H9 (cell line): ENCODE results near the gene GALNT10. TPM values are rescaled to one million over a fixed set of nuclear protein-coding genes. Genes with fewer than 3 reads are reported as not detected.

ENCODE experiments used
- DNase-seq: peaks from one replicate; pipeline ENCODE4 v3.0.0-alpha.2; 2017
- H2AFZ ChIP-seq: one replicate; pipeline ENCODE4 v1.6.1; 2013; ENCODE audit warnings: mild to moderate bottlenecking, low read length, control low read depth, moderate library complexity
- H2AK5ac ChIP-seq: 2 replicates; pipeline ENCODE4 v1.6.1; 2013; ENCODE audit warnings: low read length, control low read depth, mixed read lengths; ENCODE audit not compliant: insufficient read length
- H2BK120ac ChIP-seq: one replicate; pipeline ENCODE4 v1.6.1; 2013; ENCODE audit warnings: low read depth, mild to moderate bottlenecking, low read length, control low read depth, inconsistent platforms; ENCODE audit not compliant: poor library complexity, severe bottlenecking
- H2BK12ac ChIP-seq: 2 replicates; pipeline ENCODE4 v1.6.1; 2013; ENCODE audit warnings: low read length, control low read depth, mixed read lengths, low read depth; ENCODE audit not compliant: insufficient read length
- H2BK15ac ChIP-seq: 2 replicates; pipeline ENCODE4 v1.6.1; 2013; ENCODE audit warnings: low read depth, low read length, control low read depth
- H2BK20ac ChIP-seq: one replicate; pipeline ENCODE4 v1.6.1; 2013; ENCODE audit warnings: low read depth, mild to moderate bottlenecking, low read length, control low read depth, inconsistent platforms; ENCODE audit not compliant: poor library complexity, severe bottlenecking
- H2BK5ac ChIP-seq: 2 replicates; pipeline ENCODE4 v1.6.1; 2013; ENCODE audit warnings: low read length, control low read depth, mixed read lengths; ENCODE audit not compliant: insufficient read length
- H3K14ac ChIP-seq: 2 replicates; pipeline ENCODE4 v1.6.1; 2013; ENCODE audit warnings: low read length, control low read depth; ENCODE audit not compliant: insufficient read depth
- H3K18ac ChIP-seq: 2 replicates; pipeline ENCODE4 v1.6.1; 2013; ENCODE audit warnings: low read depth, mild to moderate bottlenecking, mixed read lengths, low read length, control low read depth; ENCODE audit not compliant: insufficient read length
- H3K23ac ChIP-seq: 2 replicates; pipeline ENCODE4 v1.6.1; 2013; ENCODE audit warnings: low read length, control low read depth, mixed read lengths, low read depth; ENCODE audit not compliant: insufficient read length
- H3K23me2 ChIP-seq: 2 replicates; pipeline ENCODE4 v1.6.1; 2013; ENCODE audit warnings: low read depth, mild to moderate bottlenecking, mixed read lengths, low read length, control low read depth; ENCODE audit not compliant: insufficient read length, poor library complexity, severe bottlenecking
- H3K27ac ChIP-seq: 2 replicates; pipeline ENCODE4 v1.5.1; 2013; ENCODE audit warnings: low read length, control low read depth, mixed read lengths, low read depth; ENCODE audit not compliant: insufficient read length
- H3K27me3 ChIP-seq: 2 replicates; pipeline ENCODE4 v1.6.1; 2013; ENCODE audit warnings: low read length, control low read depth, inconsistent platforms; ENCODE audit not compliant: insufficient read depth
- H3K4ac ChIP-seq: 2 replicates; pipeline ENCODE4 v1.6.1; 2013; ENCODE audit warnings: low read depth, mild to moderate bottlenecking, control low read depth, inconsistent platforms, low read length, moderate library complexity
- H3K4me1 ChIP-seq: 2 replicates; pipeline ENCODE4 v1.6.1; 2013; ENCODE audit warnings: low read length, control low read depth, inconsistent platforms; ENCODE audit not compliant: insufficient read depth
- H3K4me2 ChIP-seq: 2 replicates; pipeline ENCODE4 v1.6.1; 2013; ENCODE audit warnings: low read length, control low read depth, mixed read lengths; ENCODE audit not compliant: insufficient read length, insufficient read depth
- H3K56ac ChIP-seq: 2 replicates; pipeline ENCODE4 v1.6.1; 2013; ENCODE audit warnings: low read depth, mild to moderate bottlenecking, mixed read lengths, low read length, control low read depth; ENCODE audit not compliant: insufficient read length
- H3K79me1 ChIP-seq: 2 replicates; pipeline ENCODE4 v1.6.1; 2013; ENCODE audit warnings: low read depth, mild to moderate bottlenecking, moderate library complexity, low read length, control low read depth, inconsistent platforms; ENCODE audit not compliant: insufficient read depth, poor library complexity, severe bottlenecking
- H3K79me2 ChIP-seq: 2 replicates; pipeline ENCODE4 v1.6.1; 2013; ENCODE audit warnings: low read length, control low read depth, inconsistent platforms; ENCODE audit not compliant: insufficient read depth
- H3K9ac ChIP-seq: 2 replicates; pipeline ENCODE4 v1.6.1; 2013; ENCODE audit warnings: low read length, control low read depth, mixed read lengths; ENCODE audit not compliant: insufficient read length; ENCODE audit errors: extremely low read depth
- H3K9me3 ChIP-seq: one replicate; pipeline ENCODE4 v1.6.1; 2013; ENCODE audit warnings: low read depth, low read length, inconsistent platforms; ENCODE audit not compliant: control insufficient read depth
- H3T11ph ChIP-seq: one replicate; pipeline ENCODE4 v1.6.1; 2013; ENCODE audit warnings: mild to moderate bottlenecking, low read length, control low read depth, inconsistent platforms
- H4K20me1 ChIP-seq: one replicate; pipeline ENCODE4 v1.6.1; 2013; ENCODE audit not compliant: control insufficient read depth, insufficient read length, insufficient read depth
- H4K5ac ChIP-seq: 2 replicates; pipeline ENCODE4 v1.6.1; 2013; ENCODE audit warnings: low read depth, mild to moderate bottlenecking, mixed read lengths, low read length, control low read depth; ENCODE audit not compliant: insufficient read length
- H4K8ac ChIP-seq: replicated peaks from 2 replicates; pipeline ENCODE4 v1.6.1; 2013; ENCODE audit warnings: low read length, control low read depth, mixed read lengths, low read depth; ENCODE audit not compliant: insufficient read length
- H4K91ac ChIP-seq: 2 replicates; pipeline ENCODE4 v1.6.1; 2013; ENCODE audit warnings: low read depth, mild to moderate bottlenecking, moderate library complexity, mixed read lengths, low read length, control low read depth; ENCODE audit not compliant: insufficient read length
- H3K27ac Mint-ChIP-seq, 3 experiments: 2 replicates in 2 of 3; 3 replicates in 1 of 3; pipeline ENCODE4 v1.8.0; 2020 to 2021; ENCODE audit warnings: mixed read lengths in 3 of 3, mild to moderate bottlenecking in 1 of 3, moderate library complexity in 1 of 3
- H3K27me3 Mint-ChIP-seq: 2 replicates; pipeline ENCODE4 v1.8.0; 2021; ENCODE audit warnings: low read depth, mild to moderate bottlenecking, moderate library complexity, mixed read lengths
- H3K36me3 Mint-ChIP-seq, 3 experiments: 2 replicates in 2 of 3; 3 replicates in 1 of 3; pipeline ENCODE4 v1.8.0; 2020 to 2021; ENCODE audit warnings: low read depth in 3 of 3, mixed read lengths in 3 of 3; ENCODE audit not compliant: insufficient read depth in 1 of 3
- H3K4me1 Mint-ChIP-seq, 2 experiments: 2 replicates each; pipeline ENCODE4 v1.8.0; 2020; ENCODE audit warnings: mixed read lengths in 2 of 2
- H3K4me3 Mint-ChIP-seq, 2 experiments: 2 replicates in 1 of 2; 3 replicates in 1 of 2; pipeline ENCODE4 v1.8.0; 2020 to 2021; ENCODE audit warnings: mild to moderate bottlenecking in 2 of 2, mixed read lengths in 2 of 2, moderate library complexity in 1 of 2
- H3K9me3 Mint-ChIP-seq, 2 experiments: 2 replicates in 1 of 2; 3 replicates in 1 of 2; pipeline ENCODE4 v1.8.0; 2020; ENCODE audit warnings: mild to moderate bottlenecking in 2 of 2, mixed read lengths in 2 of 2, moderate library complexity in 1 of 2
- CTCF ChIP-seq: fragments of 200-600 bp; sonication (generic); conservative IDR thresholded peaks from 3 replicates; pipeline ENCODE4 v1.8.0; 2021; ENCODE audit warnings: antibody characterized with exemption, mild to moderate bottlenecking
- WGBS: extraction: QIAGEN DNeasy Blood & Tissue Kit; methylation state at CpG from one replicate; pipeline ENCODE4 v1.1.7; 2013; ENCODE audit warnings: missing lambda C conversion rate, low lambda C conversion rate, mixed read lengths; ENCODE audit not compliant: insufficient read length; ENCODE audit errors: extremely low coverage; 5-methylcytosine and 5-hydroxymethylcytosine counted together
- total RNA-seq: library from RNA; stranded (reverse); gene quantifications from 2 replicates; pipeline ENCODE4 v1.2.1, GENCODE V29; 2021

GALNT10 gene
- total RNA-seq, 1 experiment from 2014 or later = 15.4 TPM

GRCh38 chr5:154168395-154168794 is 22.1 kb upstream of the GALNT10 start:
- Mint-ChIP-seq H3K4me3 (no peak overlapping the region), H3K27ac (peak overlapping the region; percentile 76 to 98 (median 94); a peak in 6 of 7 replicates), H3K36me3 (no peaks in the 10 kb centered on the region; a peak in 1 of 7 replicates), H3K27me3 (no peaks in the 10 kb centered on the region), H3K9me3 (peaks cover 0 to 5% of the 10 kb centered on the region in 2 experiments; a peak in 1 of 5 replicates), H3K4me1 (peaks cover 63 to 72% of the 10 kb centered on the region in 2 experiments)
- H4K91ac ChIP-seq = no peak overlapping the region
- no CpG with 5 or more reads among the region's 2 CpGs for WGBS
- no peak overlapping the region for H2BK15ac ChIP-seq
- no peak overlapping the region for H4K5ac ChIP-seq
- H2BK120ac ChIP-seq = no peak overlapping the region
- no peak overlapping the region for H4K8ac ChIP-seq
- H3K9me3 ChIP-seq = no peaks in the 10 kb centered on the region
- H3T11ph ChIP-seq = no peak overlapping the region
- H3K79me1 ChIP-seq = no peaks in the 10 kb centered on the region
- H4K20me1 ChIP-seq = no peaks in the 10 kb centered on the region
- H3K18ac ChIP-seq = peak overlapping the region; percentile 2
- no peak overlapping the region for H3K4ac ChIP-seq
- peaks cover 9% of the 10 kb centered on the region; the same call in 1 of the 2 replicates for H3K4me1 ChIP-seq
- H2AK5ac ChIP-seq = no peak overlapping the region
- H3K56ac ChIP-seq = no peak overlapping the region
- H3K23ac ChIP-seq = no peak overlapping the region
- peak overlapping the region; percentile 31; the same call in 1 of the 2 replicates for H3K14ac ChIP-seq
- H3K27ac ChIP-seq = no peak overlapping the region
- H2BK20ac ChIP-seq = no peak overlapping the region
- no peak for TF ChIP-seq CTCF
- no peaks in the 10 kb centered on the region for H3K27me3 ChIP-seq
- no peak overlapping the region for H2BK12ac ChIP-seq
- no peak for DNase-seq
- no peak overlapping the region for H3K9ac ChIP-seq
- H2BK5ac ChIP-seq = no peak overlapping the region
- H3K79me2 ChIP-seq = no peaks in the 10 kb centered on the region
- peaks cover 2% of the 10 kb centered on the region for H3K23me2 ChIP-seq
- H3K4me2 ChIP-seq = no peak overlapping the region
- H2AFZ ChIP-seq = no peak overlapping the region
